ENCODE data around the gene NDUFB10.

DNA sequence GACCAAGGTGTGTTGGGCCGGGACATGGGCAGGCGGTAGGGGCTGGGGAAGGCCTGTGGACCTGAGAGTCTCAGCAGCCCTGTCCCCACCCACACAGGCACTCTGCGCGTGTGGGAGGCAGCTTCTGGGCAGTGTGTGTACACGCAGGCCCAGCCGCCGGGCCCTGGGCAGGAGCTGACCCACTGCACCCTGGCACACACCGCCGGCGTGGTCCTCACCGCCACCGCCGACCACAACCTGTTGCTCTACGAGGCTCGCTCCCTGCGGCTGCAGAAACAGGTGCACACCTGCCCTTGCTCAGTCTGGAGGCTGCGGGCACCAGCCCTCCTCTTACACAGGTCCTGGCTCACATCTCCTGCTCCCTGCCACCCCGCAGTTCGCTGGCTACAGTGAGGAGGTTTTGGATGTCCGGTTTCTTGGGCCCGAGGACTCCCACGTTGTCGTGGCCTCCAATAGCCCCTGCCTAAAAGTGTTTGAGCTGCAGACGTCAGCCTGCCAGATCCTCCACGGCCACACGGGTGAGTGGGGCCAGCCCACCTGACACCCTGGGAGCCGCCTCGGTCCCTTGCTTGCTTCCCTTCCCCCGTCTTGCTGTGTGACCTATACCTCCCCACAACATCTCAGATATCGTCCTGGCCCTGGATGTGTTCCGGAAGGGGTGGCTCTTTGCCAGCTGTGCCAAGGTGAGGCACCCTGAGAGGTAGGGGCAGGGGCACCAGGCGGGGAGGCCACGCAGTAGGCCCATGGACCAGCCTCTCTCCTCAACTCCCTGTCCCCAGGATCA, 16.3 kb downstream of the NDUFB10 start:
- TF ChIP-seq, protein P1, sequence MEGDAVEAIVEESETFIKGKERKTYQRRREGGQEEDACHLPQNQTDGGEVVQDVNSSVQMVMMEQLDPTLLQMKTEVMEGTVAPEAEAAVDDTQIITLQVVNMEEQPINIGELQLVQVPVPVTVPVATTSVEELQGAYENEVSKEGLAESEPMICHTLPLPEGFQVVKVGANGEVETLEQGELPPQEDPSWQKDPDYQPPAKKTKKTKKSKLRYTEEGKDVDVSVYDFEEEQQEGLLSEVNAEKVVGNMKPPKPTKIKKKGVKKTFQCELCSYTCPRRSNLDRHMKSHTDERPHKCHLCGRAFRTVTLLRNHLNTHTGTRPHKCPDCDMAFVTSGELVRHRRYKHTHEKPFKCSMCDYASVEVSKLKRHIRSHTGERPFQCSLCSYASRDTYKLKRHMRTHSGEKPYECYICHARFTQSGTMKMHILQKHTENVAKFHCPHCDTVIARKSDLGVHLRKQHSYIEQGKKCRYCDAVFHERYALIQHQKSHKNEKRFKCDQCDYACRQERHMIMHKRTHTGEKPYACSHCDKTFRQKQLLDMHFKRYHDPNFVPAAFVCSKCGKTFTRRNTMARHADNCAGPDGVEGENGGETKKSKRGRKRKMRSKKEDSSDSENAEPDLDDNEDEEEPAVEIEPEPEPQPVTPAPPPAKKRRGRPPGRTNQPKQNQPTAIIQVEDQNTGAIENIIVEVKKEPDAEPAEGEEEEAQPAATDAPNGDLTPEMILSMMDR (conservative IDR thresholded peaks at IDR 0.05) = no peak
- TF ChIP-seq EZH2 (IDR thresholded peaks at IDR 0.05; ENCODE audit: low read depth) = no peak
